Hematopoietic multipotent progenitor cell treated with erythropoietin and hydrocortisone succinate and interleukin-3 and kit ligand, for 6 days (in vitro differentiated cells): Measurements from ENCODE around the gene CDR2.
"Not testable (repeated sequence)": the region's sequence is repeated elsewhere in the genome, so short reads cannot be mapped to it uniquely, and the experiment has no call there.

Experiments
- DNase-seq: peaks from one replicate; pipeline ENCODE4 v3.0.0-alpha.2; 2015

Gene CDR2

DNA sequence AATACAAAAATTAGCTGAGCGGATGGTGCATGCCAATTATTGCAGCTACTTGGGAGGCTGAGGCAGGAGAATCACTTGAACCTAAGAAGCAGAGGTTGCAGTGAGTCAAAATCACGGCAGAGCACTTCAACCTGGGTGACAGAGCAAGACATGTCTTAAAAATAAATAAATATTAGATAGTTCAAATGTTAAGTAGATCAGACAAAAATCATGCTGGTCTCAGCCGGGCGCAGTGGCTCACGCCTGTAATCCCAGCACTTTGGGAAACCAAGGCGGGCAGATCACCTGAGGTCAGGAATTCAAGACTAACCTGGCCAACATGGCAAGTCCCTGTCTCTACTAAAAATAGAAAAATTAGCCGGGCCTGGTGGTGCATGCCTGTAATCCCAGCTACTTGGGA is 73.0 kb downstream of the CDR2 start:
- not testable (repeated sequence) for DNase-seq

DNA sequence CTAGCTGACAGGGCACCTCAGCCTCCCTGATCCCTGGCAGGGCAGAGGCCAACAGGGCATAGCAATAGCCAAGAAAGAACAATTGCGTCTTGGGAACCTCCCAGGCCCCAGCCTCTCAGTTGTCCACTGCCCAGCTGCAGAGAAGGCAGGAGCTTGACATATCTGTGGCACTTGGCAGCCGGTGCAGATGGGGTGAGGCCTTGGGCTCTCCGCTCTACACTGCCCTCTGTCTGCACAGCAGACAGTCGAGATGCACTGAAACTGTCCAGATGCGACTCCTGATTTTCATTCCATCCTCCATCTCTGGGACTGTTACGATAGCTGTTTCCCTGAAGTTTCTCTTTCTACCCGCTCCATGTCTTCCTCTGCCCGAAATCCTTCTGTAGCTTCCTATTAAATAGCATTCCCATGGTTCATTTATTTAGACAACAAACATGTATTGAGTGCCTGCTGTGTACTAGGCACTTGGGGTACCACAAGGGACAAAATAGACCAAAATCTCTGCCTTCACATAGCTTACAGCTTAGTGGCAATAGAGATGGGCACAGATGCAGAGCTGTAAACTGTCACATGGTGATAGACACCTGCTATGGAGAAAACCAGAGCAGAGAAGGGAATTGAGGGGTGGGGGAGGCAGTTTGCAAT is 73.9 kb downstream of the CDR2 start:
- peak; percentile 86 for DNase-seq

- DNase-seq, result no peak
These were observed 75.4 kb downstream of the CDR2 start for GRCh38 chr16:22299036-22299435.

DNA sequence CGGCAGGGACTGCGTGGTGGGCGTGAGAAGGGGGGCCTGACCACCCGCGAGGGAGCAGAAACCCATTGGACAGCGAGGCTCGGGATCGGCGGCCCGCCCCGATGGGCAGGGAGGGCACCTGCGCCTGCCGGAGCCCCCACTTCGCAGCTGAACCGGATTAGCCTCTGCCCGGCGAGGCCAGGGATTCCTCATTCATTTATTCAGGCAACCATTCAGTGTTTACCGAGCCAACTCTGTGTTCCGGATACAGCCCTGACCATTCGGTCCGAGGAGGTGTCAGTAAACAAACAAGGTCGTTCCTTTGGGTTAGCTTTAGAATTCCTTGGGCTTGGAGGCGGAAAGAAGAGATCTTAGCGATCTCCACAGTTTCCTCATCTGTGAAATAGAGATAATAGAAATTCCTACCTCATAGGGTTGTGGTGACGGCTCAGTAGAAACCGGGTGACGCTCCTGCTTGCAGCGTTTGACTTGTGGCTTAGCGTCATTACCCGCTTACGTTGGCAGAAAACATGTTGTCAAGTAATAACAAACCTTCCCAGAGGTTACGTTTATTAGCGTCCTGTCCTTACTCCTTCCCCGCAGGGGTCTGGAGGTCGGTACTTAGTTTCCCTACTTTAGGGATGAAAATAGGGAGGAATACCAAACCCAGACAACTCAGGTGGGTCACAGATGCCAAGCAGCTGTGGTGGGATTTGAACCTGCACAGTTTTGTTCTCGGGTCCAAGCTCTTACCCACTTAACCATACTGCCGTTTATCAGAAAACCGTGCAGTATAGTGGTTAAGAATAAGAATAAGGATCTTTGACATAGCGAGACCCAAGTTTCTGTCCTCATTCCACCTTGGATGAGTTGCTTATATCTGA is 76.3 kb downstream of the CDR2 start:
- DNase-seq, result peak; percentile 92

- peak; percentile 97 for DNase-seq
These were observed 77.1 kb downstream of the CDR2 start, which contains the start of gene POLR3E for GRCh38 chr16:22297114-22297870. POLR3E (plus strand) TSS chr16:22297409; CDS start chr16:22302969, 5,560 bp downstream.

- DNase-seq, result peak; percentile 51
These were observed 78.0 kb downstream of the CDR2 start for GRCh38 chr16:22296225-22297113.
